Measurements from ENCODE around the gene PSME3. TPM values are rescaled to one million over a fixed set of nuclear protein-coding genes. Genes with fewer than 3 reads are reported as not detected.
"Not testable (repeated sequence)": the region's sequence is repeated elsewhere in the genome, so short reads cannot be mapped to it uniquely, and the experiment has no call there.

Gene PSME3
- total and polyA plus RNA-seq, 10 donors = 19.1 to 96.4 (median 73.7) TPM

GRCh38 chr17:42853968-42854790 is 21.0 kb downstream of the PSME3 start:
- intact Hi-C loops (cut with DNase I; ENCODE audit: low total_unique reads) = no loop called here
- Histone ChIP-seq H3K4me3 (peak overlapping the region in 4 of 8 donors; percentile 13 to 62 (median 17)), H3K27ac (peak overlapping the region in 2 of 8 donors; percentile 3 to 27), H3K27me3 (replicated peaks in 1 of 7) (no peaks in the 10 kb centered on the region), H3K4me1 (peaks cover 0 to 43% (median 17%) of the 10 kb centered on the region in 6 donors), H3K9me3 (no peaks in the 10 kb centered on the region), H3K36me3 (peaks cover 0 to 4% (median 0%) of the 10 kb centered on the region in 6 donors)
- TF ChIP-seq POLR2A (IDR thresholded peaks at IDR 0.05) = no peak
- TF ChIP-seq CTCF (IDR thresholded peaks at IDR 0.05 in 8 of 11, conservative IDR thresholded peaks at IDR 0.05 in 3 of 11) = no peak
- TF ChIP-seq POLR2AphosphoS5 (IDR thresholded peaks at IDR 0.05) = no peak
- peak; percentile 67 for DNase-seq
- 78 to 85% (median 84%) methylated on average over 14 to 15 of the region's 15 CpGs for WGBS, 5 donors

- intact Hi-C loops (cut with DNase I; ENCODE audit: low total_unique reads) = no loop called here
- no peak overlapping the region for H3K27ac ChIP-seq
- H3K27me3 ChIP-seq (replicated peaks in 1 of 7) = no peaks in the 10 kb centered on the region
- H3K4me3 ChIP-seq = no peak overlapping the region
- H3K4me1 ChIP-seq = peaks cover 0 to 35% (median 13%) of the 10 kb centered on the region in 6 donors
- TF ChIP-seq POLR2A (IDR thresholded peaks at IDR 0.05) = no peak
- TF ChIP-seq POLR2AphosphoS5 (IDR thresholded peaks at IDR 0.05) = no peak
- TF ChIP-seq CTCF (IDR thresholded peaks at IDR 0.05 in 8 of 11, conservative IDR thresholded peaks at IDR 0.05 in 3 of 11) = no peak
- peak; percentile 68 for DNase-seq
- WGBS, 5 donors = 59 to 81% (median 68%) methylated on average over 7 to 8 of the region's 8 CpGs
- H3K9me3 ChIP-seq = no peaks in the 10 kb centered on the region
- peaks cover 0 to 4% (median 0%) of the 10 kb centered on the region in 6 donors for H3K36me3 ChIP-seq
Observed at GRCh38 chr17:42855048-42855596, 21.9 kb downstream of the PSME3 start.

GRCh38 chr17:42856093-42856492 is 22.9 kb downstream of the PSME3 start:
- H3K36me3 ChIP-seq; H3K27ac ChIP-seq; intact Hi-C loops (cut with DNase I; ENCODE audit: low total_unique reads); H3K27me3 ChIP-seq (replicated peaks in 1 of 7); H3K4me3 ChIP-seq; H3K9me3 ChIP-seq: not testable (repeated sequence)
- DNase-seq = peak; percentile 2
- peaks cover 0 to 26% (median 11%) of the 10 kb centered on the region in 6 donors for H3K4me1 ChIP-seq
- 79 to 95% (median 88%) methylated on average over 5 to 8 of the region's 8 CpGs for WGBS, 5 donors

GRCh38 chr17:42856516-42856915 is 23.3 kb downstream of the PSME3 start:
- not testable (repeated sequence) for H3K4me3 ChIP-seq

DNA sequence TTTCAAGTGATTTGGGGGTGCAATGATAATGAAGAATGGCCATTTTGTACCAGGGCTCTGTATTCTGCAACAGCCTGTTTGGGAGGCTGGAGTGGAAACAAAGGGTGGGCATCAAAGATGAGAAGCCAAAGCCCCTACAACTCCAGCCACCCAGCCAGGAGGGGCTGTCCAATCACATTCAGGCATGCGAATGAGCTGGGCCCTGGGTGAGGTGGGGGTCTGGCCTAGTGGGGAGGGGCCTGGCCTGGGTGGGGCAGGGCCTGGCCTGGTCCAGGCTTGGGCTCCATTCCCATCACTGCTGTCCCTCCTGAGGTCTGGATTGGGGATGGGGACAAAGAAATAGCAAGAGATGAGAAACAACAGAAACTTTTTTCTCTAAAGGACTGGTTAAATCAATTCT is 24.2 kb downstream of the PSME3 start:
- intact Hi-C loops (cut with DNase I; ENCODE audit: low total_unique reads) = no loop called here
- Histone ChIP-seq H3K36me3 (peaks cover 0 to 4% (median 0%) of the 10 kb centered on the region in 6 donors), H3K27me3 (replicated peaks in 1 of 7) (no peaks in the 10 kb centered on the region), H3K4me3 (no peak overlapping the region), H3K4me1 (peaks cover 0 to 26% (median 11%) of the 10 kb centered on the region in 6 donors), H3K27ac (no peak overlapping the region), H3K9me3 (no peaks in the 10 kb centered on the region)
- no peak for TF ChIP-seq POLR2A (IDR thresholded peaks at IDR 0.05)
- no peak for TF ChIP-seq POLR2AphosphoS5 (IDR thresholded peaks at IDR 0.05)
- no peak for TF ChIP-seq CTCF (IDR thresholded peaks at IDR 0.05 in 8 of 11, conservative IDR thresholded peaks at IDR 0.05 in 3 of 11)
- DNase-seq = no peak
- 84 to 100% (median 100%) methylated on average over 1 of the region's 1 CpG for WGBS, 5 donors

More at GRCh38 chr17:42856516-42856915, 23.3 kb downstream of the PSME3 start:
- H3K27ac ChIP-seq; H3K27me3 ChIP-seq (replicated peaks in 1 of 7); H3K36me3 ChIP-seq; DNase-seq; intact Hi-C loops (cut with DNase I; ENCODE audit: low total_unique reads); H3K9me3 ChIP-seq: not testable (repeated sequence)
- WGBS, 5 donors = 77 to 100% (median 90%) methylated on average over 6 of the region's 8 CpGs
- H3K4me1 ChIP-seq = peaks cover 0 to 26% (median 11%) of the 10 kb centered on the region in 6 donors
